Esophagus squamous epithelium (tissue), 4 donors: ENCODE data around the gene CD40.

Source experiments
- POLR2A ChIP-seq, 4 donors: fragments of 450-650 bp; IDR thresholded peaks; one replicate each; pipeline ENCODE4 v1.6.1; 2017; ENCODE audit warnings: antibody characterized with exemption in 4 of 4, mild to moderate bottlenecking in 4 of 4, moderate library complexity in 3 of 4
- TF ChIP-seq, protein P1 (sequence below), 6 experiments: fragments of 450-650 bp in 4 of 6; fragments of 200-600 bp in 2 of 6; sonication (generic) in 2 of 6; IDR thresholded peaks; one replicate each; pipeline ENCODE4 v1.5.1; 2016 to 2019; ENCODE audit warnings: antibody characterized with exemption in 6 of 6, mild to moderate bottlenecking in 4 of 6, moderate library complexity in 4 of 6

DNA sequence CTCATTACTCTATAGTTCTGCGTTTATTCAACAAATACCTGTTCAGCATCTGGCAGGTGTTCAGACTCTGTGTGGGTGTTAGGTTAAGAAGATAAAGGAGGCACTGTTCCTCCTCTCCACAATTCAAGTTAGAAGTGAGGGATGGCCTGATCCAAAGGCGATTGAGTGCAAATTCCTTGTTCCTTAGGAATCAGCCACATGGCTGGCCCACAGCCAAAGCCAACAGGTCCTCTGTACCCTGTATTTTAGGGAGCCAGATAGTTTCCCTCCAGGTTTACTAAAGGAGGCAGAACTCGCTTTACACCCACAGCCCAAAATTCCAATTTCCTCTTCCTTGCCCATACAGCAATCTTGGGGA lies 5.0 kb upstream of the CD40 start:
- TF ChIP-seq, protein P1, sequence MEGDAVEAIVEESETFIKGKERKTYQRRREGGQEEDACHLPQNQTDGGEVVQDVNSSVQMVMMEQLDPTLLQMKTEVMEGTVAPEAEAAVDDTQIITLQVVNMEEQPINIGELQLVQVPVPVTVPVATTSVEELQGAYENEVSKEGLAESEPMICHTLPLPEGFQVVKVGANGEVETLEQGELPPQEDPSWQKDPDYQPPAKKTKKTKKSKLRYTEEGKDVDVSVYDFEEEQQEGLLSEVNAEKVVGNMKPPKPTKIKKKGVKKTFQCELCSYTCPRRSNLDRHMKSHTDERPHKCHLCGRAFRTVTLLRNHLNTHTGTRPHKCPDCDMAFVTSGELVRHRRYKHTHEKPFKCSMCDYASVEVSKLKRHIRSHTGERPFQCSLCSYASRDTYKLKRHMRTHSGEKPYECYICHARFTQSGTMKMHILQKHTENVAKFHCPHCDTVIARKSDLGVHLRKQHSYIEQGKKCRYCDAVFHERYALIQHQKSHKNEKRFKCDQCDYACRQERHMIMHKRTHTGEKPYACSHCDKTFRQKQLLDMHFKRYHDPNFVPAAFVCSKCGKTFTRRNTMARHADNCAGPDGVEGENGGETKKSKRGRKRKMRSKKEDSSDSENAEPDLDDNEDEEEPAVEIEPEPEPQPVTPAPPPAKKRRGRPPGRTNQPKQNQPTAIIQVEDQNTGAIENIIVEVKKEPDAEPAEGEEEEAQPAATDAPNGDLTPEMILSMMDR (IDR thresholded peaks at IDR 0.05): no peak
- TF ChIP-seq POLR2A (IDR thresholded peaks at IDR 0.05): no peak
